Neural cell (in vitro differentiated cells): ENCODE measurements around the gene INTS7.
A peak's percentile ranks its signal among the peaks of the same experiment; 100 is the strongest.

Experiments
- CTCF ChIP-seq: fragments of 450-650 bp; IDR thresholded peaks from 2 replicates; pipeline ENCODE4 v1.5.1; 2014; ENCODE audit warnings: antibody characterized with exemption, mild to moderate bottlenecking, moderate library complexity; ENCODE audit not compliant: poor library complexity, severe bottlenecking
- EZH2 ChIP-seq: fragments of 200-600, 300-800 bp; shearing (Covaris generic), sonication (generic); IDR thresholded peaks from 2 replicates; pipeline ENCODE4 v1.6.1; 2014; ENCODE audit warnings: antibody characterized with exemption, low read length, borderline replicate concordance, mild to moderate bottlenecking; ENCODE audit not compliant: insufficient read depth, poor library complexity, severe bottlenecking
- POLR2AphosphoS5 ChIP-seq: IDR thresholded peaks from 2 replicates; pipeline ENCODE4 v1.6.1; 2012
- RAD21 ChIP-seq: fragments of 450-650 bp; conservative IDR thresholded peaks from 2 replicates; pipeline ENCODE4 v1.6.1; 2014; ENCODE audit warnings: antibody characterized with exemption, mild to moderate bottlenecking, moderate library complexity
- TF ChIP-seq, protein P1 (sequence below): IDR thresholded peaks from 2 replicates; pipeline ENCODE4 v1.6.1; 2012; ENCODE audit warnings: borderline replicate concordance

DNA sequence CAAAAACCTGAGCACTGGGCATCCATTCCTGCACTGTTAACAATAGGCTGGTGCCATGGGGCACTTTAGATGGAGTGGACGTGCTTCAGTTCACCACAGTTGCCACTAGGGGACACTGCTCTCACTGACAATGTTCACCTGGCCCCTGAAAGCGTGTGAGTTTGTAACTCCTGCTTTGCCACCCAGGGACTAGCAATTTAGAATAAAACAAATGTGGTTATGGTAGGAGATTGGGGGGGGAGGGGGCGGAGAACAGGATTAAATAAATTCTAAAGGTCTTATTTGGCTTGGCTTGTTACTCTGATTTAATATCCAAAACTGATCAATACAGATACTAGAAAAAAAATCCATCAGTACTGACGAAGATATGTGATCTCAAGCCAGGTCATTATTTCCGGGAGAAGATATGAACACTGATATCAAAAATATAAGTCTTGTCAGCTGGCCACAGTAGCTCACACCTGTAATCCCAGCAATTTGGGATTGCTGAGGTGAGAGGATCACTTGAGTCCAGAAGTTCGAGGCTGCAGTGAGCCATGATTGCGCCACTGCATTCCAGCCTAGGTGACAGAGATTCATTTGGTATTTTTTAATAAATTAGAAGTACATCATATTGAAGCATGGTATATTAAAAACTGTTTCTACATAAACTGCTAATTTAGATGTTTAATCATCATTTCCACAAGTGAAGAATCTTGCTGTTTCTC is 23.2 kb downstream of the INTS7 start:
- TF ChIP-seq EZH2 (no peak), CTCF (peak; percentile 74), POLR2AphosphoS5 (no peak), RAD21 (peak; percentile 65)
- TF ChIP-seq, protein P1, sequence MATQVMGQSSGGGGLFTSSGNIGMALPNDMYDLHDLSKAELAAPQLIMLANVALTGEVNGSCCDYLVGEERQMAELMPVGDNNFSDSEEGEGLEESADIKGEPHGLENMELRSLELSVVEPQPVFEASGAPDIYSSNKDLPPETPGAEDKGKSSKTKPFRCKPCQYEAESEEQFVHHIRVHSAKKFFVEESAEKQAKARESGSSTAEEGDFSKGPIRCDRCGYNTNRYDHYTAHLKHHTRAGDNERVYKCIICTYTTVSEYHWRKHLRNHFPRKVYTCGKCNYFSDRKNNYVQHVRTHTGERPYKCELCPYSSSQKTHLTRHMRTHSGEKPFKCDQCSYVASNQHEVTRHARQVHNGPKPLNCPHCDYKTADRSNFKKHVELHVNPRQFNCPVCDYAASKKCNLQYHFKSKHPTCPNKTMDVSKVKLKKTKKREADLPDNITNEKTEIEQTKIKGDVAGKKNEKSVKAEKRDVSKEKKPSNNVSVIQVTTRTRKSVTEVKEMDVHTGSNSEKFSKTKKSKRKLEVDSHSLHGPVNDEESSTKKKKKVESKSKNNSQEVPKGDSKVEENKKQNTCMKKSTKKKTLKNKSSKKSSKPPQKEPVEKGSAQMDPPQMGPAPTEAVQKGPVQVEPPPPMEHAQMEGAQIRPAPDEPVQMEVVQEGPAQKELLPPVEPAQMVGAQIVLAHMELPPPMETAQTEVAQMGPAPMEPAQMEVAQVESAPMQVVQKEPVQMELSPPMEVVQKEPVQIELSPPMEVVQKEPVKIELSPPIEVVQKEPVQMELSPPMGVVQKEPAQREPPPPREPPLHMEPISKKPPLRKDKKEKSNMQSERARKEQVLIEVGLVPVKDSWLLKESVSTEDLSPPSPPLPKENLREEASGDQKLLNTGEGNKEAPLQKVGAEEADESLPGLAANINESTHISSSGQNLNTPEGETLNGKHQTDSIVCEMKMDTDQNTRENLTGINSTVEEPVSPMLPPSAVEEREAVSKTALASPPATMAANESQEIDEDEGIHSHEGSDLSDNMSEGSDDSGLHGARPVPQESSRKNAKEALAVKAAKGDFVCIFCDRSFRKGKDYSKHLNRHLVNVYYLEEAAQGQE, result no peak
